Esophagus muscularis mucosa (tissue), 4 donors: ENCODE data around the gene SLC22A7.

Source experiments
- CTCF ChIP-seq, 3 experiments: fragments of 200-600 bp in 2 of 3; fragments of 450-650 bp in 1 of 3; sonication (generic) in 2 of 3; IDR thresholded peaks; one replicate each; pipeline ENCODE4 v1.5.1; 2017 to 2019; ENCODE audit warnings: antibody characterized with exemption in 3 of 3, mild to moderate bottlenecking in 2 of 3, moderate library complexity in 1 of 3
- EP300 ChIP-seq: sonication (generic); formaldehyde crosslinking; IDR thresholded peaks from one replicate; pipeline ENCODE4 v1.6.1; 2017; ENCODE audit warnings: antibody characterized with exemption
- POLR2AphosphoS5 ChIP-seq, 2 donors: sonication (generic); formaldehyde crosslinking; IDR thresholded peaks; one replicate each; pipeline ENCODE4 v1.6.1; 2017; ENCODE audit warnings: antibody characterized with exemption in 2 of 2

GRCh38 chr6:43278524-43279078, 19.5 kb upstream of the SLC22A7 start:
- TF ChIP-seq CTCF (IDR thresholded peaks at IDR 0.05) (no peak), EP300 (no peak), POLR2AphosphoS5 (IDR thresholded peaks at IDR 0.05) (no peak)
